ENCODE data around the gene MTA1. TPM values are rescaled to one million over a fixed set of nuclear protein-coding genes. Genes with fewer than 3 reads are reported as not detected.

Gene MTA1
- total RNA-seq, 1 experiment from 2014 or later: 238 TPM

GRCh38 chr14:105508069-105508468 lies 88.4 kb downstream of the MTA1 start:
- intact Hi-C loops (cut with micrococcal nuclease; ENCODE audit: unreplicated experiment): no loop called here
- Histone ChIP-seq H3K4me3 (ENCODE audit: low read depth, low read length, poor library complexity, severe bottlenecking) (no peak overlapping the region), H3K36me3 (ENCODE audit: insufficient read depth, low read length, poor library complexity, severe bottlenecking) (no peaks in the 10 kb centered on the region), H3K9me3 (ENCODE audit: low read depth, low read length, poor library complexity, severe bottlenecking) (no peaks in the 10 kb centered on the region), H3K4me1 (ENCODE audit: insufficient read depth, low read length, poor library complexity, severe bottlenecking) (no peaks in the 10 kb centered on the region), H3K27ac (ENCODE audit: low read depth, low read length, poor library complexity, severe bottlenecking) (no peak overlapping the region), H3K27me3 (replicated peaks; ENCODE audit: insufficient read depth, low read depth, low read length, poor library complexity) (peaks cover 28% of the 10 kb centered on the region)
- ChIA-PET CTCF (interaction anchor here (0.7 kb wide), 2 partner anchors 141 to 418 kb away, joined by 3 to 8 read pairs; no protein-coding TSS in a partner anchor), POLR2A (ENCODE audit: low non-redundant PET) (no interaction called here)
- no peak for DNase-seq (ENCODE audit: low spot score)
- TF ChIP-seq CTCF (conservative IDR thresholded peaks at IDR 0.05; ENCODE audit: low read depth, low read length) (no peak), EZH2 (IDR thresholded peaks at IDR 0.05; ENCODE audit: borderline replicate concordance, low read depth, low read length, poor library complexity, severe bottlenecking) (no peak)
- BruUV-seq (replicated peaks): no TSS peak

- peaks cover 28% of the 10 kb centered on the region for H3K27me3 ChIP-seq (replicated peaks; ENCODE audit: insufficient read depth, low read depth, low read length, poor library complexity)
- no peak overlapping the region for H3K27ac ChIP-seq (ENCODE audit: low read depth, low read length, poor library complexity, severe bottlenecking)
- TF ChIP-seq CTCF (conservative IDR thresholded peaks at IDR 0.05; ENCODE audit: low read depth, low read length) (no peak), EZH2 (IDR thresholded peaks at IDR 0.05; ENCODE audit: borderline replicate concordance, low read depth, low read length, poor library complexity, severe bottlenecking) (no peak)
- H3K4me3 ChIP-seq (ENCODE audit: low read depth, low read length, poor library complexity, severe bottlenecking): no peak overlapping the region
- H3K9me3 ChIP-seq (ENCODE audit: low read depth, low read length, poor library complexity, severe bottlenecking): no peaks in the 10 kb centered on the region
- H3K36me3 ChIP-seq (ENCODE audit: insufficient read depth, low read length, poor library complexity, severe bottlenecking): no peaks in the 10 kb centered on the region
- ChIA-PET POLR2A (ENCODE audit: low non-redundant PET) (no interaction called here), CTCF (no interaction called here)
- no TSS peak for BruUV-seq (replicated peaks)
- no peak for DNase-seq (ENCODE audit: low spot score)
- no peaks in the 10 kb centered on the region for H3K4me1 ChIP-seq (ENCODE audit: insufficient read depth, low read length, poor library complexity, severe bottlenecking)
- intact Hi-C loops (cut with micrococcal nuclease; ENCODE audit: unreplicated experiment): no loop called here
Measured at GRCh38 chr14:105508601-105509000, 89.0 kb downstream of the MTA1 start.

DNA sequence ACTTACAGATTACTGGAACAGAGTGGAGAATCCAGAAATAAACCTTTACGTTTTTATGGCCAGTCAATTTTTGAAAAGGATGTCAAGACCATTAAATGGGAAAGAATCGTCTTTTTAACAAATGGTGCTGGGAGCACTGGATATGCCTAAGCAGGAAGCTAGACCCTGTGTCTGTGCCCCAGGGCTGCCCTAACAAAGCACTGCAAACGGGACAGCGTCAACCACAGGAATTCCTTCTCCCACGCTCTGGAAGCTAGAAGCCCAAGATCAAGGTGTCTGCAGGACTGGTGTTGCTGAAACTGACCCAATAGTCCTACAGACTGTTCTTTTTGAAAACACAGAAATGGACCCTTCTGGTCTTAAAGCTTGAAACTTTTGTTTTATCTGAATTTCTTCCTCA lies 97.5 kb downstream of the MTA1 start:
- DNase-seq (ENCODE audit: low spot score): no peak
- Histone ChIP-seq H3K27me3 (replicated peaks; ENCODE audit: insufficient read depth, low read depth, low read length, poor library complexity) (peaks cover under 1% of the 10 kb centered on the region), H3K4me3 (ENCODE audit: low read depth, low read length, poor library complexity, severe bottlenecking) (no peak overlapping the region), H3K27ac (ENCODE audit: low read depth, low read length, poor library complexity, severe bottlenecking) (no peak overlapping the region), H3K4me1 (ENCODE audit: insufficient read depth, low read length, poor library complexity, severe bottlenecking) (no peaks in the 10 kb centered on the region), H3K36me3 (ENCODE audit: insufficient read depth, low read length, poor library complexity, severe bottlenecking) (no peaks in the 10 kb centered on the region), H3K9me3 (ENCODE audit: low read depth, low read length, poor library complexity, severe bottlenecking) (no peaks in the 10 kb centered on the region)
- TF ChIP-seq EZH2 (IDR thresholded peaks at IDR 0.05; ENCODE audit: borderline replicate concordance, low read depth, low read length, poor library complexity, severe bottlenecking) (no peak), CTCF (conservative IDR thresholded peaks at IDR 0.05; ENCODE audit: low read depth, low read length) (no peak)
- intact Hi-C loops (cut with micrococcal nuclease; ENCODE audit: unreplicated experiment): no loop called here
- CTCF ChIA-PET: no interaction called here
- POLR2A ChIA-PET (ENCODE audit: low non-redundant PET): no interaction called here
- no TSS peak for BruUV-seq (replicated peaks)
